H9 (cell line): ENCODE results near the gene RBM38. TPM values are rescaled to one million over a fixed set of nuclear protein-coding genes. Genes with fewer than 3 reads are reported as not detected.

ENCODE experiments used
- DNase-seq: peaks from one replicate; pipeline ENCODE4 v3.0.0-alpha.2; 2017
- H2AFZ ChIP-seq: one replicate; pipeline ENCODE4 v1.6.1; 2013; ENCODE audit warnings: mild to moderate bottlenecking, low read length, control low read depth, moderate library complexity
- H2AK5ac ChIP-seq: 2 replicates; pipeline ENCODE4 v1.6.1; 2013; ENCODE audit warnings: low read length, control low read depth, mixed read lengths; ENCODE audit not compliant: insufficient read length
- H2BK120ac ChIP-seq: one replicate; pipeline ENCODE4 v1.6.1; 2013; ENCODE audit warnings: low read depth, mild to moderate bottlenecking, low read length, control low read depth, inconsistent platforms; ENCODE audit not compliant: poor library complexity, severe bottlenecking
- H2BK12ac ChIP-seq: 2 replicates; pipeline ENCODE4 v1.6.1; 2013; ENCODE audit warnings: low read length, control low read depth, mixed read lengths, low read depth; ENCODE audit not compliant: insufficient read length
- H2BK15ac ChIP-seq: 2 replicates; pipeline ENCODE4 v1.6.1; 2013; ENCODE audit warnings: low read depth, low read length, control low read depth
- H2BK20ac ChIP-seq: one replicate; pipeline ENCODE4 v1.6.1; 2013; ENCODE audit warnings: low read depth, mild to moderate bottlenecking, low read length, control low read depth, inconsistent platforms; ENCODE audit not compliant: poor library complexity, severe bottlenecking
- H2BK5ac ChIP-seq: 2 replicates; pipeline ENCODE4 v1.6.1; 2013; ENCODE audit warnings: low read length, control low read depth, mixed read lengths; ENCODE audit not compliant: insufficient read length
- H3K14ac ChIP-seq: 2 replicates; pipeline ENCODE4 v1.6.1; 2013; ENCODE audit warnings: low read length, control low read depth; ENCODE audit not compliant: insufficient read depth
- H3K18ac ChIP-seq: 2 replicates; pipeline ENCODE4 v1.6.1; 2013; ENCODE audit warnings: low read depth, mild to moderate bottlenecking, mixed read lengths, low read length, control low read depth; ENCODE audit not compliant: insufficient read length
- H3K23ac ChIP-seq: 2 replicates; pipeline ENCODE4 v1.6.1; 2013; ENCODE audit warnings: low read length, control low read depth, mixed read lengths, low read depth; ENCODE audit not compliant: insufficient read length
- H3K23me2 ChIP-seq: 2 replicates; pipeline ENCODE4 v1.6.1; 2013; ENCODE audit warnings: low read depth, mild to moderate bottlenecking, mixed read lengths, low read length, control low read depth; ENCODE audit not compliant: insufficient read length, poor library complexity, severe bottlenecking
- H3K27ac ChIP-seq: 2 replicates; pipeline ENCODE4 v1.5.1; 2013; ENCODE audit warnings: low read length, control low read depth, mixed read lengths, low read depth; ENCODE audit not compliant: insufficient read length
- H3K27me3 ChIP-seq: 2 replicates; pipeline ENCODE4 v1.6.1; 2013; ENCODE audit warnings: low read length, control low read depth, inconsistent platforms; ENCODE audit not compliant: insufficient read depth
- H3K4ac ChIP-seq: 2 replicates; pipeline ENCODE4 v1.6.1; 2013; ENCODE audit warnings: low read depth, mild to moderate bottlenecking, control low read depth, inconsistent platforms, low read length, moderate library complexity
- H3K4me1 ChIP-seq: 2 replicates; pipeline ENCODE4 v1.6.1; 2013; ENCODE audit warnings: low read length, control low read depth, inconsistent platforms; ENCODE audit not compliant: insufficient read depth
- H3K4me2 ChIP-seq: 2 replicates; pipeline ENCODE4 v1.6.1; 2013; ENCODE audit warnings: low read length, control low read depth, mixed read lengths; ENCODE audit not compliant: insufficient read length, insufficient read depth
- H3K56ac ChIP-seq: 2 replicates; pipeline ENCODE4 v1.6.1; 2013; ENCODE audit warnings: low read depth, mild to moderate bottlenecking, mixed read lengths, low read length, control low read depth; ENCODE audit not compliant: insufficient read length
- H3K79me1 ChIP-seq: 2 replicates; pipeline ENCODE4 v1.6.1; 2013; ENCODE audit warnings: low read depth, mild to moderate bottlenecking, moderate library complexity, low read length, control low read depth, inconsistent platforms; ENCODE audit not compliant: insufficient read depth, poor library complexity, severe bottlenecking
- H3K79me2 ChIP-seq: 2 replicates; pipeline ENCODE4 v1.6.1; 2013; ENCODE audit warnings: low read length, control low read depth, inconsistent platforms; ENCODE audit not compliant: insufficient read depth
- H3K9ac ChIP-seq: 2 replicates; pipeline ENCODE4 v1.6.1; 2013; ENCODE audit warnings: low read length, control low read depth, mixed read lengths; ENCODE audit not compliant: insufficient read length; ENCODE audit errors: extremely low read depth
- H3K9me3 ChIP-seq: one replicate; pipeline ENCODE4 v1.6.1; 2013; ENCODE audit warnings: low read depth, low read length, inconsistent platforms; ENCODE audit not compliant: control insufficient read depth
- H3T11ph ChIP-seq: one replicate; pipeline ENCODE4 v1.6.1; 2013; ENCODE audit warnings: mild to moderate bottlenecking, low read length, control low read depth, inconsistent platforms
- H4K20me1 ChIP-seq: one replicate; pipeline ENCODE4 v1.6.1; 2013; ENCODE audit not compliant: control insufficient read depth, insufficient read length, insufficient read depth
- H4K5ac ChIP-seq: 2 replicates; pipeline ENCODE4 v1.6.1; 2013; ENCODE audit warnings: low read depth, mild to moderate bottlenecking, mixed read lengths, low read length, control low read depth; ENCODE audit not compliant: insufficient read length
- H4K8ac ChIP-seq: replicated peaks from 2 replicates; pipeline ENCODE4 v1.6.1; 2013; ENCODE audit warnings: low read length, control low read depth, mixed read lengths, low read depth; ENCODE audit not compliant: insufficient read length
- H4K91ac ChIP-seq: 2 replicates; pipeline ENCODE4 v1.6.1; 2013; ENCODE audit warnings: low read depth, mild to moderate bottlenecking, moderate library complexity, mixed read lengths, low read length, control low read depth; ENCODE audit not compliant: insufficient read length
- H3K27ac Mint-ChIP-seq, 3 experiments: 2 replicates in 2 of 3; 3 replicates in 1 of 3; pipeline ENCODE4 v1.8.0; 2020 to 2021; ENCODE audit warnings: mixed read lengths in 3 of 3, mild to moderate bottlenecking in 1 of 3, moderate library complexity in 1 of 3
- H3K27me3 Mint-ChIP-seq: 2 replicates; pipeline ENCODE4 v1.8.0; 2021; ENCODE audit warnings: low read depth, mild to moderate bottlenecking, moderate library complexity, mixed read lengths
- H3K36me3 Mint-ChIP-seq, 3 experiments: 2 replicates in 2 of 3; 3 replicates in 1 of 3; pipeline ENCODE4 v1.8.0; 2020 to 2021; ENCODE audit warnings: low read depth in 3 of 3, mixed read lengths in 3 of 3; ENCODE audit not compliant: insufficient read depth in 1 of 3
- H3K4me1 Mint-ChIP-seq, 2 experiments: 2 replicates each; pipeline ENCODE4 v1.8.0; 2020; ENCODE audit warnings: mixed read lengths in 2 of 2
- H3K4me3 Mint-ChIP-seq, 2 experiments: 2 replicates in 1 of 2; 3 replicates in 1 of 2; pipeline ENCODE4 v1.8.0; 2020 to 2021; ENCODE audit warnings: mild to moderate bottlenecking in 2 of 2, mixed read lengths in 2 of 2, moderate library complexity in 1 of 2
- H3K9me3 Mint-ChIP-seq, 2 experiments: 2 replicates in 1 of 2; 3 replicates in 1 of 2; pipeline ENCODE4 v1.8.0; 2020; ENCODE audit warnings: mild to moderate bottlenecking in 2 of 2, mixed read lengths in 2 of 2, moderate library complexity in 1 of 2
- WGBS: extraction: QIAGEN DNeasy Blood & Tissue Kit; methylation state at CpG from one replicate; pipeline ENCODE4 v1.1.7; 2013; ENCODE audit warnings: missing lambda C conversion rate, low lambda C conversion rate, mixed read lengths; ENCODE audit not compliant: insufficient read length; ENCODE audit errors: extremely low coverage; 5-methylcytosine and 5-hydroxymethylcytosine counted together
- total RNA-seq: library from RNA; stranded (reverse); gene quantifications from 2 replicates; pipeline ENCODE4 v1.2.1, GENCODE V29; 2021
- TF ChIP-seq, protein P1 (sequence below): fragments of 200-600 bp; sonication (generic); conservative IDR thresholded peaks from 3 replicates; pipeline ENCODE4 v1.8.0; 2021; ENCODE audit warnings: antibody characterized with exemption, mild to moderate bottlenecking

Gene RBM38
- total RNA-seq, 1 experiment from 2014 or later: 66.8 TPM

DNA sequence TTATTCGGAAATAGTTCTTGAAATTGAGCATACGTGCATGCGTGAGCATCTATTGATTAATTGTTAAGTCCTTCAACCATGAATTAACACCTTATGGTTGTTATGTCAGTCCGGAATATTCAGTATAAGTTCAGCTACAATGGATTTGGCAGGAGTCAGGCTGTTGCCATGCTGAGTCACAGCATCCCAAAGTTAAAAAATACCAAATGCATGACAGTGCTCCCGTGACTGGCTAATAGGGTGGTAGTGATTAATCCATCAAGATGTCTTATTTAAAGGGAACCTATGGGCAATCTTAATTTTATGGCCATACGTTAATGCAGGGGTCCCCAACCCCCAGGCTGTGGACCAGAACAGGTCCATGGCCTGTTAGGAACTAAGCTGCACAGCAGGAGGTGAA, 29.7 kb upstream of the RBM38 start:
- H4K20me1 ChIP-seq: no peaks in the 10 kb centered on the region
- H3K23me2 ChIP-seq: no peaks in the 10 kb centered on the region
- Mint-ChIP-seq H3K9me3 (peaks cover 0 to 5% of the 10 kb centered on the region in 2 experiments; a peak in 2 of 5 replicates), H3K4me1 (no peaks in the 10 kb centered on the region), H3K27me3 (no peaks in the 10 kb centered on the region), H3K27ac (no peak overlapping the region), H3K4me3 (no peak overlapping the region), H3K36me3 (peaks cover 18 to 32% (median 25%) of the 10 kb centered on the region in 3 experiments)
- no peak overlapping the region for H2BK120ac ChIP-seq
- H2BK15ac ChIP-seq: no peak overlapping the region
- H3K4ac ChIP-seq: no peak overlapping the region
- TF ChIP-seq, protein P1, sequence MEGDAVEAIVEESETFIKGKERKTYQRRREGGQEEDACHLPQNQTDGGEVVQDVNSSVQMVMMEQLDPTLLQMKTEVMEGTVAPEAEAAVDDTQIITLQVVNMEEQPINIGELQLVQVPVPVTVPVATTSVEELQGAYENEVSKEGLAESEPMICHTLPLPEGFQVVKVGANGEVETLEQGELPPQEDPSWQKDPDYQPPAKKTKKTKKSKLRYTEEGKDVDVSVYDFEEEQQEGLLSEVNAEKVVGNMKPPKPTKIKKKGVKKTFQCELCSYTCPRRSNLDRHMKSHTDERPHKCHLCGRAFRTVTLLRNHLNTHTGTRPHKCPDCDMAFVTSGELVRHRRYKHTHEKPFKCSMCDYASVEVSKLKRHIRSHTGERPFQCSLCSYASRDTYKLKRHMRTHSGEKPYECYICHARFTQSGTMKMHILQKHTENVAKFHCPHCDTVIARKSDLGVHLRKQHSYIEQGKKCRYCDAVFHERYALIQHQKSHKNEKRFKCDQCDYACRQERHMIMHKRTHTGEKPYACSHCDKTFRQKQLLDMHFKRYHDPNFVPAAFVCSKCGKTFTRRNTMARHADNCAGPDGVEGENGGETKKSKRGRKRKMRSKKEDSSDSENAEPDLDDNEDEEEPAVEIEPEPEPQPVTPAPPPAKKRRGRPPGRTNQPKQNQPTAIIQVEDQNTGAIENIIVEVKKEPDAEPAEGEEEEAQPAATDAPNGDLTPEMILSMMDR: no peak
- no peak overlapping the region for H4K8ac ChIP-seq
- H3K79me2 ChIP-seq: no peaks in the 10 kb centered on the region
- no peak for DNase-seq
- H3K18ac ChIP-seq: no peak overlapping the region
- H3K4me2 ChIP-seq: no peak overlapping the region
- H4K5ac ChIP-seq: no peak overlapping the region
- H3K27me3 ChIP-seq: no peaks in the 10 kb centered on the region
- no peaks in the 10 kb centered on the region for H3K9me3 ChIP-seq
- no peak overlapping the region for H3K23ac ChIP-seq
- no peak overlapping the region for H2BK20ac ChIP-seq
- H2AK5ac ChIP-seq: no peak overlapping the region
- H3K27ac ChIP-seq: no peak overlapping the region
- H2AFZ ChIP-seq: no peak overlapping the region
- H3K4me1 ChIP-seq: no peaks in the 10 kb centered on the region
- no peak overlapping the region for H3K56ac ChIP-seq
- H3T11ph ChIP-seq: no peak overlapping the region
- H2BK5ac ChIP-seq: no peak overlapping the region
- no peak overlapping the region for H3K9ac ChIP-seq
- WGBS: 100% methylated on average over 1 of the region's 6 CpGs
- no peaks in the 10 kb centered on the region for H3K79me1 ChIP-seq
- H4K91ac ChIP-seq: no peak overlapping the region
- H2BK12ac ChIP-seq: no peak overlapping the region
- H3K14ac ChIP-seq: no peak overlapping the region
